Measurements from ENCODE around the gene ANGPTL5.

Gene ANGPTL5

DNA sequence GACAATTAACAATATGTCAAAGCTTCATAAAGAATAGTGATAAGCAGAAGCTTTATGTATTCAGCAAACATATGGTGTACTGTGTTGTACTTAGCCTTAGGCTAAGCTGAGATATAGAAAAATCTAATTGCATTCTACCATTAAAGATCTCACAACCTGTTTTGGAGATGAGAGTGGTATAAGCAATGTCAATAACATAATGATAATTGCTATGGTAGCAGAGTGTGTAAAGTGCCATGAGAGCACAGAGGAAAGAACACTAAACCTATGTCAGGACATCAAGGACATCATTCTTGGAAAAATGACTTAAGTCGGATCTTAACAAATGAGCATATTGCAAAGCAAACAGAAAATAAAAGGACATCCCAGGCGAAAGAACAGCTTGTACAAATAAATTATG, 28.6 kb upstream of the ANGPTL5 start:
- DNase-seq (ENCODE audit: low read depth) = no peak
- TF ChIP-seq, protein P1, sequence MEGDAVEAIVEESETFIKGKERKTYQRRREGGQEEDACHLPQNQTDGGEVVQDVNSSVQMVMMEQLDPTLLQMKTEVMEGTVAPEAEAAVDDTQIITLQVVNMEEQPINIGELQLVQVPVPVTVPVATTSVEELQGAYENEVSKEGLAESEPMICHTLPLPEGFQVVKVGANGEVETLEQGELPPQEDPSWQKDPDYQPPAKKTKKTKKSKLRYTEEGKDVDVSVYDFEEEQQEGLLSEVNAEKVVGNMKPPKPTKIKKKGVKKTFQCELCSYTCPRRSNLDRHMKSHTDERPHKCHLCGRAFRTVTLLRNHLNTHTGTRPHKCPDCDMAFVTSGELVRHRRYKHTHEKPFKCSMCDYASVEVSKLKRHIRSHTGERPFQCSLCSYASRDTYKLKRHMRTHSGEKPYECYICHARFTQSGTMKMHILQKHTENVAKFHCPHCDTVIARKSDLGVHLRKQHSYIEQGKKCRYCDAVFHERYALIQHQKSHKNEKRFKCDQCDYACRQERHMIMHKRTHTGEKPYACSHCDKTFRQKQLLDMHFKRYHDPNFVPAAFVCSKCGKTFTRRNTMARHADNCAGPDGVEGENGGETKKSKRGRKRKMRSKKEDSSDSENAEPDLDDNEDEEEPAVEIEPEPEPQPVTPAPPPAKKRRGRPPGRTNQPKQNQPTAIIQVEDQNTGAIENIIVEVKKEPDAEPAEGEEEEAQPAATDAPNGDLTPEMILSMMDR (conservative IDR thresholded peaks at IDR 0.05; ENCODE audit: low read depth, low read length) = no peak
- H3K4me3 ChIP-seq (ENCODE audit: low read depth, low read length) = no peak overlapping the region

DNA sequence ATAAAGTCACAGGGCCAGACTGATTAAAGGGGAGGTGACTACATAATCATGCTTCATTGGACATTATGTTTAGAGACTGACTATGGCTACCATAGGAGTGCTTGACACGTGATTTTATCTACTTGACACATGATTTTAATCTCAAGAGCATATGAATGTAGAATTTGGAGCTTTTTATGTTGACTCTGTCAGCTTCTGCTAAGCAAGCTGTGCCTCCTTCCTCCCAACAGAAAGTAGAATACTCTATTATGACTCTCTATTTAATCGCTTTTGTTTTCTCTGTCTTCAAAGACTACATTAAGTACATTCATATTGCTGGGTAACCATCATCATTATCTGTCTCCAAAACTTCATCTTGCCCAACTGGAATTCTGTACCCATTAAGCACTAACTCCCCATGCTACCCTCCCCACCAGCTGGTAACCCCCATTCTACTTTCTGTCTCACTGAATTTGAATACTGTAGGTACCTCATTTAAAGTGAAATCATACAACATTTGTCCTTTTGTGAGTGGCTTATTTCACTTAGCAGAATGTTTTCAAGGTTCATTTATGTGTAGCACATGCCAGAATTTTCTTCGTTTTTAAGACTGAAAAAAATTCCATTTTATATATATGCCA, 24.7 kb upstream of the ANGPTL5 start:
- TF ChIP-seq, protein P1 (conservative IDR thresholded peaks at IDR 0.05; ENCODE audit: low read depth, low read length) = no peak
- H3K4me3 ChIP-seq (ENCODE audit: low read depth, low read length) = no peak overlapping the region
- DNase-seq (ENCODE audit: low read depth) = no peak

DNA sequence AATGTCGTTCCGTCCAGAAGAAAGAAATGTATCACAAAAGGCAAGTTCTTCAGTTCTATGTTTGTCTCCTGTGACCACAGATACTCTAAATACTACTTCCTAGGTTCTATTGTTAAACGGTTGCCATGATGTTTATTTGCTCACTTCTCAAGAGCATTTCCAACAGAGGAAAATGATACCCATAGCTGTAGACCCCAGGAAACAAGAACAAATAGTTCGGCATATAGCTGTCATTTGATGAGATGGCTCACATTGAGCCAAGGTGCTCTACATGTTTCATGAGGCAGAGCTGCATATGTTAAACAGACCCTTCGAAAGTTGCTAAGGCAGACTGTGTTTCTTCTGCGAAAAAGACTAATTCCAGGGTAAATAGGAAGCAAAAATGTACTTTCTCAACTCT, 15.4 kb upstream of the ANGPTL5 start:
- TF ChIP-seq, protein P1 (conservative IDR thresholded peaks at IDR 0.05; ENCODE audit: low read depth, low read length) = no peak
- no peak for DNase-seq (ENCODE audit: low read depth)
- H3K4me3 ChIP-seq (ENCODE audit: low read depth, low read length) = no peak overlapping the region

DNA sequence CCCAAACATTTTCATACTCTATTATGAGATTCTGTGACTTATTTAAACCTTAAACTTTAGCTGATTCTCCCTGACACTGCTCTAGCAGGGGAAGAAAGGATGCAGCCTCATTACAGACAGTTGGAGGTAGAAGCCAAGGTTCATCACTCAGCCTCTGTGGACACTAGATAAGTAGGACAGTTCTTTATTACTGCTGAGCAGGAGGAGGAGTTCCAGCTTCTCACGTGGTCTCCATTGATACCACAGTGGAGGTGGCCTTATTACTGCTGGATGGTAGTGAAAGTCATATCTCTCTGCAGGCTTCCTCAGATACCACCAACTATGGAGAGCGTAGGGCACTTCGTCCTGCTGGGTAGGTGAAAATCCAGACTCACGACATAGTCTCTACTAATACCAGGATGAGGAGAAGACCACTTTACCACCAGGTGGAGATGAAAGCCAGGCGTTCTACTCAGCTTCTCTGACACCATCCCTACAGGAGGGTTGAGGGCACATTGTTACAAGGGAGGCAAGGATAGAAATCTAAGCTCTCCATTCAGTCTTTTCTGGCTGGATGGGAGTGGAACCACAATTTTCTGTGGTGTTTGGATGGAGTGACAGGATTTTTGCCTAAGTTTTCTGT, 13.1 kb upstream of the ANGPTL5 start:
- H3K4me3 ChIP-seq (ENCODE audit: low read depth, low read length) = no peak overlapping the region
- TF ChIP-seq, protein P1 (conservative IDR thresholded peaks at IDR 0.05; ENCODE audit: low read depth, low read length) = no peak
- DNase-seq (ENCODE audit: low read depth) = no peak

DNA sequence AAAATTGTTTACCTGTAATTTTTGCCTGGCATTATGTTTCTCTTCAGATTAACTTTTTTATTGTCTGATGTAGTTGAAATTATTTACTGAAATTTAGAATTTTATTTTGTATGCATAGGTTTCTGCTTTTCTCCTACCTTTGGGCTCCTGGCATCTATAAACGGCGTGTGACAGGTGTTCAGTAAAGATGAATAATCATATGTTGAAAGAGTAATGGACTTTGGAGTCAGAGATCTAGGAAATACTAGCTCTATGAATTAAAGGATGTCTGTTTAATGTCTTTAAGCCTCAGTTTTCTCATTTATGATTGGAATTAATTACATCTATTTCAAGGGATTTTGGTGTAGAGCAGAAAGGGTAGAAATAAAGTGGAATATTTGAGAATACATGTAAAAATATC, 7.2 kb upstream of the ANGPTL5 start:
- DNase-seq (ENCODE audit: low read depth) = no peak
- TF ChIP-seq, protein P1 (conservative IDR thresholded peaks at IDR 0.05; ENCODE audit: low read depth, low read length) = no peak
- H3K4me3 ChIP-seq (ENCODE audit: low read depth, low read length) = no peak overlapping the region

DNA sequence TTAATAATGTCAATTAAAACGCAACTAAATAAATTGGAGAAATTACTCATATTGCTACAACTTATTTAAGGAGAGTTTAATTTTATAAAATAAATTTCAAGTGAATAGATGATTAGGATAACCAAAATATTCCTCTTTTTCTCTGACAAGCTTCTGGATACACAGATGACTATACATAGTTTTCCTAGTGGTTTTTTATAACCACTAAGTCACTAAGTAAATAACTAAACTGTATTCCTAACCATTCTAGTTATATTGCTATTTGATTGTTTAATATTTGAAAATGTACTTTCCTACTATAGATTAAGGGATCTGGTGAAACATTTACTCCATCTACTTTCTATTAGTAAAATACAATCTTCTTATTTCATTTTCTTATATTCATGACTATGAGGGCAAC, 4.7 kb upstream of the ANGPTL5 start:
- TF ChIP-seq, protein P1 (conservative IDR thresholded peaks at IDR 0.05; ENCODE audit: low read depth, low read length) = no peak
- DNase-seq (ENCODE audit: low read depth) = no peak
- H3K4me3 ChIP-seq (ENCODE audit: low read depth, low read length) = no peak overlapping the region

DNA sequence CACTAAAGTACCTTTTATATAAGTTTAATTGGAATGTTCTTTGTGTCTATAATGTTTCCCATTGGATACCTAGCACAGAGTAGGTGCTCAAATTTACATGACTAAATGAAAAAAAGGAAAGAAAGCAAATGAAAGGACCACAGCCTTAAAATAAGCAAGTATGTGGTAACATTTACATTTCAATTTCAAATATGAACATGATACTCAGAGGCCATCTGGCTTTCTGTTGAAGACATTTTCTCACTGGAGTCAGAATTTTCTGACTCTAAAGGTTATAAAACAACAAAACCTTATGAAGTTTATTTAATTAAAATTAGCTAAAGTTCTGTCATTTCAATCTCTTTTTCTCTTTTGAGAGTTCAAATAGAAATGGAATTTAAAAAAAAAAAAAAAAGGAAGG, 904 bp upstream of the ANGPTL5 start:
- TF ChIP-seq, protein P1 (conservative IDR thresholded peaks at IDR 0.05; ENCODE audit: low read depth, low read length) = no peak
- no peak for DNase-seq (ENCODE audit: low read depth)
- no peak overlapping the region for H3K4me3 ChIP-seq (ENCODE audit: low read depth, low read length)

All from choroid plexus epithelial cell (primary cell).